ENCODE data around the gene PHKG1.
"Not testable (repeated sequence)": the region's sequence is repeated elsewhere in the genome, so short reads cannot be mapped to it uniquely, and the experiment has no call there.

- TF ChIP-seq CTCF (conservative IDR thresholded peaks at IDR 0.05 in 1 of 2, IDR thresholded peaks at IDR 0.05 in 1 of 2; ENCODE audit: low read depth in 1 of 2, low read length in 2 of 2); EZH2 (IDR thresholded peaks at IDR 0.05; ENCODE audit: low read length, missing control alignments): not testable (repeated sequence)
These were observed 45.2 kb downstream of the PHKG1 start for GRCh38 chr7:56047446-56048116.

All from fibroblast of lung (primary cell).